ENCODE measurements around the gene PARP16. TPM values are rescaled to one million over a fixed set of nuclear protein-coding genes. Genes with fewer than 3 reads are reported as not detected.

The PARP16 gene
- total and polyA plus RNA-seq, 9 of the 15 experiments (the other 6 are each of a cell fraction or from before 2014, with no cell fraction given): 3.0 to 9.9 (median 5.8) TPM

GRCh38 chr15:65221697-65222096, 65.0 kb downstream of the PARP16 start:
- no peak for DNase-seq (ENCODE audit: extremely low read depth in 1 of 4, low spot score in 3 of 4)
- H3K27ac ChIP-seq (ENCODE audit: extremely low read depth, low read depth, low read length): no peak overlapping the region; the same call in 2 of the 3 replicates
- no peak for ATAC-seq
- H4K20me1 ChIP-seq (replicated peaks; ENCODE audit: control insufficient read depth, insufficient read depth, low read length): no peaks in the 10 kb centered on the region
- H3K9ac ChIP-seq (ENCODE audit: insufficient read depth in 1 of 2, low read depth in 2 of 2, low read length in 2 of 2): no peak overlapping the region
- peak overlapping the region; percentile 71 for H2AFZ ChIP-seq (ENCODE audit: low read depth, low read length)
- no TSS peak for BruUV-seq (replicated peaks)
- no peaks in the 10 kb centered on the region for H3K9me3 ChIP-seq (replicated peaks; ENCODE audit: control insufficient read depth, insufficient read depth, low read depth, low read length)
- FAIRE-seq: no peak
- WGBS (ENCODE audit: insufficient coverage, low coverage, missing lambda C conversion rate): 32% methylated on average over 2 of the region's 2 CpGs
- H3K27me3 ChIP-seq (ENCODE audit: control insufficient read depth in 2 of 2, insufficient read depth in 2 of 2, low read length in 2 of 2): no peaks in the 10 kb centered on the region
- in situ Hi-C loops (cut with MboI): no loop called here
- ChIA-PET CTCF (ENCODE audit: low intra/inter-chr PET ratio) (no interaction called here), POLR2A (interaction anchor here (1.0 kb wide), 1 partner anchor 65 kb away, joined by 3 read pairs; the partner anchor contains the start of gene PARP16)
- H3K9me1 ChIP-seq (ENCODE audit: control insufficient read depth, insufficient read depth, low read length): no peaks in the 10 kb centered on the region
- no peak overlapping the region for H3K4me3 ChIP-seq
- intact Hi-C loops (cut with micrococcal nuclease): no loop called here
- H3K36me3 ChIP-seq (ENCODE audit: control insufficient read depth, insufficient read depth, low read length): no peaks in the 10 kb centered on the region
- TF ChIP-seq, protein P1, sequence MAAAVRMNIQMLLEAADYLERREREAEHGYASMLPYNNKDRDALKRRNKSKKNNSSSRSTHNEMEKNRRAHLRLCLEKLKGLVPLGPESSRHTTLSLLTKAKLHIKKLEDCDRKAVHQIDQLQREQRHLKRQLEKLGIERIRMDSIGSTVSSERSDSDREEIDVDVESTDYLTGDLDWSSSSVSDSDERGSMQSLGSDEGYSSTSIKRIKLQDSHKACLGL (CRISPR knock-in tag; IDR thresholded peaks at IDR 0.05; ENCODE audit: borderline replicate concordance, poor library complexity, severe bottlenecking): no peak
- TF ChIP-seq NR2F6 (CRISPR knock-in tag; IDR thresholded peaks at IDR 0.05): no peak
- TF ChIP-seq MAFK (IDR thresholded peaks at IDR 0.05; ENCODE audit: low read length): no peak
- no peak for TF ChIP-seq SMC3 (conservative IDR thresholded peaks at IDR 0.05; ENCODE audit: insufficient read depth, low read depth, low read length)
- no peak for TF ChIP-seq PPARD (CRISPR knock-in tag; IDR thresholded peaks at IDR 0.05)
- TF ChIP-seq ZNF785 (CRISPR knock-in tag; IDR thresholded peaks at IDR 0.05): no peak
- TF ChIP-seq ZNF224 (CRISPR knock-in tag; IDR thresholded peaks at IDR 0.05): no peak
- no peak for TF ChIP-seq NCOR1 (IDR thresholded peaks at IDR 0.05)
- no peak for TF ChIP-seq HMBOX1 (IDR thresholded peaks at IDR 0.05)
- no peak for TF ChIP-seq CXXC5 (CRISPR knock-in tag; IDR thresholded peaks at IDR 0.05)
- TF ChIP-seq, protein P2, sequence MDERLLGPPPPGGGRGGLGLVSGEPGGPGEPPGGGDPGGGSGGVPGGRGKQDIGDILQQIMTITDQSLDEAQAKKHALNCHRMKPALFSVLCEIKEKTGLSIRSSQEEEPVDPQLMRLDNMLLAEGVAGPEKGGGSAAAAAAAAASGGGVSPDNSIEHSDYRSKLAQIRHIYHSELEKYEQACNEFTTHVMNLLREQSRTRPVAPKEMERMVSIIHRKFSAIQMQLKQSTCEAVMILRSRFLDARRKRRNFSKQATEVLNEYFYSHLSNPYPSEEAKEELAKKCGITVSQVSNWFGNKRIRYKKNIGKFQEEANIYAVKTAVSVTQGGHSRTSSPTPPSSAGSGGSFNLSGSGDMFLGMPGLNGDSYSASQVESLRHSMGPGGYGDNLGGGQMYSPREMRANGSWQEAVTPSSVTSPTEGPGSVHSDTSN (CRISPR knock-in tag; IDR thresholded peaks at IDR 0.05; ENCODE audit: low read depth): no peak
- TF ChIP-seq, protein P2 (tag; conservative IDR thresholded peaks at IDR 0.05; ENCODE audit: low read depth): no peak
- no peaks in the 10 kb centered on the region for H3K79me2 ChIP-seq (ENCODE audit: control insufficient read depth, insufficient read depth, low read length)
- no peak overlapping the region for H3K4me2 ChIP-seq (ENCODE audit: insufficient read depth, low read length)
- H3K4me1 ChIP-seq (replicated peaks in 1 of 2; ENCODE audit: control insufficient read depth in 2 of 2, insufficient read depth in 2 of 2, low read length in 2 of 2): peaks cover 12 to 22% of the 10 kb centered on the region in 2 experiments; a peak in 3 of 5 replicates

Data from K562 (cell line).